Activated CD4-positive, CD25-positive, alpha-beta regulatory T cell treated with anti-CD3 and anti-CD28 coated beads, Interleukin-2, amount 50 U/mL, for 24 hours (primary cell): ENCODE measurements around the gene TYRO3.
"Not testable (repeated sequence)": the region's sequence is repeated elsewhere in the genome, so short reads cannot be mapped to it uniquely, and the experiment has no call there.

Experiments used
- ATAC-seq, 2 donors: fragments of 150-1000 bp; cut with Tn5 transposase; one replicate each; pipeline ENCODE4 v1.10.0; 2021; ENCODE audit warnings: mild to moderate bottlenecking in 1 of 2, moderate library complexity in 1 of 2

The TYRO3 gene

GRCh38 chr15:41577863-41578735 is 19.1 kb downstream of the TYRO3 start:
- no peak for ATAC-seq

GRCh38 chr15:41578736-41579383 is 19.8 kb downstream of the TYRO3 start:
- ATAC-seq = no peak

GRCh38 chr15:41581110-41581509 is 22.1 kb downstream of the TYRO3 start:
- ATAC-seq = no peak

- no peak for ATAC-seq
These were observed 24.8 kb downstream of the TYRO3 start for GRCh38 chr15:41583795-41584194.

- ATAC-seq = no peak
These were observed 25.7 kb downstream of the TYRO3 start for GRCh38 chr15:41584636-41585126.

- ATAC-seq = peak; percentile 60 to 71
These were observed 26.4 kb downstream of the TYRO3 start for GRCh38 chr15:41585127-41586047.

GRCh38 chr15:41586531-41587282 is 27.7 kb downstream of the TYRO3 start:
- not testable (repeated sequence) for ATAC-seq

- ATAC-seq = not testable (repeated sequence)
These were observed 30.0 kb downstream of the TYRO3 start for GRCh38 chr15:41589018-41589417.

- not testable (repeated sequence) for ATAC-seq
These were observed 30.6 kb downstream of the TYRO3 start for GRCh38 chr15:41589571-41589970.

GRCh38 chr15:41591217-41591616 is 32.2 kb downstream of the TYRO3 start:
- ATAC-seq = not testable (repeated sequence)

GRCh38 chr15:41592718-41593117 is 33.7 kb downstream of the TYRO3 start:
- ATAC-seq = not testable (repeated sequence)

GRCh38 chr15:41594801-41595746 is 36.1 kb downstream of the TYRO3 start:
- ATAC-seq = no peak

GRCh38 chr15:41596972-41597371 is 38.0 kb downstream of the TYRO3 start:
- ATAC-seq = no peak

- ATAC-seq = no peak
These were observed 38.8 kb downstream of the TYRO3 start for GRCh38 chr15:41597787-41598186.

GRCh38 chr15:41599061-41599460 is 40.0 kb downstream of the TYRO3 start:
- ATAC-seq = no peak

- no peak for ATAC-seq
These were observed 44.5 kb downstream of the TYRO3 start for GRCh38 chr15:41603411-41603935.

- peak; percentile 79 to 81 for ATAC-seq
These were observed 45.2 kb downstream of the TYRO3 start for GRCh38 chr15:41603941-41604911.

GRCh38 chr15:41605566-41605965 is 46.6 kb downstream of the TYRO3 start:
- ATAC-seq = no peak

GRCh38 chr15:41606997-41607396 is 48.0 kb downstream of the TYRO3 start:
- ATAC-seq = no peak
